ENCODE data around the gene PCDHGC5. TPM values are rescaled to one million over a fixed set of nuclear protein-coding genes. Genes with fewer than 3 reads are reported as not detected.

Gene PCDHGC5
- total and polyA plus RNA-seq, 9 of the 15 experiments (the other 6 are each of a cell fraction or from before 2014, with no cell fraction given), result not detected

GRCh38 chr5:141483902-141484301 lies 5.0 kb upstream of the PCDHGC5 start:
- intact Hi-C loops (cut with micrococcal nuclease) (no loop called here), in situ Hi-C loops (cut with MboI) (no loop called here)
- TF ChIP-seq ARHGAP35 (IDR thresholded peaks at IDR 0.05; ENCODE audit: partially characterized antibody) (no peak), MCM2 (IDR thresholded peaks at IDR 0.05; ENCODE audit: low read depth) (no peak), MITF (IDR thresholded peaks at IDR 0.05) (no peak), ASH1L (IDR thresholded peaks at IDR 0.05; ENCODE audit: borderline replicate concordance, low read depth, partially characterized antibody) (no peak), CBFA2T2 (conservative IDR thresholded peaks at IDR 0.05) (no peak), ZNF407 (IDR thresholded peaks at IDR 0.05; ENCODE audit: low read depth) (no peak), TCF7L2 (IDR thresholded peaks at IDR 0.05; ENCODE audit: low read depth, low read length) (no peak), JUN (IDR thresholded peaks at IDR 0.05; ENCODE audit: borderline replicate concordance, low read depth, low read length) (no peak), JUN (CRISPR knock-in tag; IDR thresholded peaks at IDR 0.05; ENCODE audit: borderline replicate concordance) (no peak), MTA2 (IDR thresholded peaks at IDR 0.05; ENCODE audit: low read depth) (no peak), BDP1 (IDR thresholded peaks at IDR 0.05; ENCODE audit: insufficient read depth, insufficient read length) (no peak), ZBED1 (IDR thresholded peaks at IDR 0.05) (no peak), CBFB (CRISPR knock-in tag; IDR thresholded peaks at IDR 0.05) (no peak), POLR3A (IDR thresholded peaks at IDR 0.05; ENCODE audit: borderline replicate concordance, extremely low read depth, insufficient read depth, insufficient read length) (no peak), ZNF347 (CRISPR knock-in tag; IDR thresholded peaks at IDR 0.05; ENCODE audit: low read depth) (no peak), ZNF77 (CRISPR knock-in tag; IDR thresholded peaks at IDR 0.05) (no peak), RFX1 (IDR thresholded peaks at IDR 0.05) (no peak)
- peaks cover 41 to 45% of the 10 kb centered on the region in 2 experiments for H3K27me3 ChIP-seq (ENCODE audit: control insufficient read depth in 2 of 2, insufficient read depth in 2 of 2, low read length in 2 of 2)
- peak in 1 of 4 experiments; percentile 3 for DNase-seq (ENCODE audit: extremely low read depth in 1 of 4, low spot score in 3 of 4)
- H3K4me2 ChIP-seq (ENCODE audit: insufficient read depth, low read length), result no peak overlapping the region
- H4K20me1 ChIP-seq (replicated peaks; ENCODE audit: control insufficient read depth, insufficient read depth, low read length), result no peaks in the 10 kb centered on the region
- H2AFZ ChIP-seq (ENCODE audit: low read depth, low read length), result no peak overlapping the region
- FAIRE-seq, result no peak
- no peak overlapping the region for H3K9ac ChIP-seq (ENCODE audit: insufficient read depth in 1 of 2, low read depth in 2 of 2, low read length in 2 of 2)
- H3K4me3 ChIP-seq, result no peak overlapping the region
- no peaks in the 10 kb centered on the region for H3K9me3 ChIP-seq (replicated peaks; ENCODE audit: control insufficient read depth, insufficient read depth, low read depth, low read length)
- H3K4me1 ChIP-seq (replicated peaks in 1 of 2; ENCODE audit: control insufficient read depth in 2 of 2, insufficient read depth in 2 of 2, low read length in 2 of 2), result peaks cover 0 to 6% of the 10 kb centered on the region in 2 experiments; a peak in 2 of 5 replicates
- WGBS (ENCODE audit: insufficient coverage, low coverage, missing lambda C conversion rate), result 0% methylated on average over 3 of the region's 3 CpGs
- no peaks in the 10 kb centered on the region for H3K36me3 ChIP-seq (ENCODE audit: control insufficient read depth, insufficient read depth, low read length)
- no peak for ATAC-seq
- BruUV-seq (replicated peaks), result no TSS peak
- ChIA-PET POLR2A (interaction anchor here (1.4 kb wide), 1 partner anchor 8 kb away, joined by 3 read pairs; the partner anchor contains the start of gene PCDHGC3), CTCF (ENCODE audit: low intra/inter-chr PET ratio) (no interaction called here)
- H3K79me2 ChIP-seq (ENCODE audit: control insufficient read depth, insufficient read depth, low read length), result no peaks in the 10 kb centered on the region
- no peaks in the 10 kb centered on the region for H3K9me1 ChIP-seq (ENCODE audit: control insufficient read depth, insufficient read depth, low read length)
- H3K27ac ChIP-seq (ENCODE audit: extremely low read depth, low read depth, low read length), result no peak overlapping the region

All from K562 (cell line).